ENCODE measurements around the gene LUC7L2.
A peak's percentile ranks its signal among the peaks of the same experiment; 100 is the strongest.
"Not testable (repeated sequence)": the region's sequence is repeated elsewhere in the genome, so short reads cannot be mapped to it uniquely, and the experiment has no call there.

The LUC7L2 gene

DNA sequence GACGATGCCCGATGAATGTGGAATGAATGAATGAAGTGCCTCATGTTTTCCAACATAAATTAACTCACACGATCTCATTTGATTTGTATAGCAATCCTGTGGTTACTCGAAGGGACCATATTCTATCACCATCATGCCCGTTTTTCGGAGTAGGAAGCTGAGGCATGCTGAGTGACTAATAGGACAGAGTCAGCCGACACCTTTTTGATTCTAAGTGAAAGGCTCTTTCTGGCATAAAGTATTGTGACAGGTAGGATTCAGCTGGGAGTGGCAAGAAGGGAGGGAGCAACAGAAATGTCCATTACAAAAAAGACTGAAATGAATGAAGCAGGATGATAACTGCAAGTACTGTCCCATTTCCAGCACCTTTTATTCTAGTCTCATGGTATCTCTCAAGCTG is 68.1 kb downstream of the LUC7L2 start:
- no peak for TF ChIP-seq CTCF (IDR thresholded peaks at IDR 0.05; ENCODE audit: control insufficient read depth, extremely low read depth, insufficient read depth)
- H3K4me3 ChIP-seq (ENCODE audit: low read depth, low read length), result no peak overlapping the region
- no peak for DNase-seq (ENCODE audit: low read depth)

- not testable (repeated sequence) for H3K4me3 ChIP-seq (ENCODE audit: low read depth, low read length); DNase-seq (ENCODE audit: low read depth)
These were observed 70.0 kb downstream of the LUC7L2 start for GRCh38 chr7:139429735-139430134.

DNA sequence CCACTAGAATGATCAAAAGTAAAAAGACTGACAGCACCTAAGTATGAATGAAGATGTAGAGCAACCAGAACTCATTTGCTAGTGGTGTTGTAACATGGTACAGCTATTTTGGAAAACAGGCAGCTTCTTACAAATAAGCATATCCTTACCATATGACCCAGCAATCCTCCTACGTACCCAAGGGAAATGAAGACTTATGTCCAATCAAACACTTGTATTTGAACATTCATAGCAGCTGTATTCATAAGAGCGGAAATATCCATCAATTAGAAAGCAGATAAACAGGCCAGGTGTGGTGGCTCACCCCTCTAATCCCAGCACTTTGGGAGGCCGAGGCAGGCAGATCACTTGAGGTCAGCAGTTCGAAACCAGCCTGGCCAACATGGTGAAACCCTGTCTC is 70.7 kb downstream of the LUC7L2 start:
- no peak for TF ChIP-seq CTCF (IDR thresholded peaks at IDR 0.05; ENCODE audit: control insufficient read depth, extremely low read depth, insufficient read depth)
- DNase-seq (ENCODE audit: low read depth), result no peak
- no peak overlapping the region for H3K4me3 ChIP-seq (ENCODE audit: low read depth, low read length)

- no peak overlapping the region for H3K4me3 ChIP-seq (ENCODE audit: low read depth, low read length)
- no peak for TF ChIP-seq CTCF (IDR thresholded peaks at IDR 0.05; ENCODE audit: control insufficient read depth, extremely low read depth, insufficient read depth)
- DNase-seq (ENCODE audit: low read depth), result peak; percentile 92
These were observed 71.3 kb downstream of the LUC7L2 start for GRCh38 chr7:139431010-139431409.

DNA sequence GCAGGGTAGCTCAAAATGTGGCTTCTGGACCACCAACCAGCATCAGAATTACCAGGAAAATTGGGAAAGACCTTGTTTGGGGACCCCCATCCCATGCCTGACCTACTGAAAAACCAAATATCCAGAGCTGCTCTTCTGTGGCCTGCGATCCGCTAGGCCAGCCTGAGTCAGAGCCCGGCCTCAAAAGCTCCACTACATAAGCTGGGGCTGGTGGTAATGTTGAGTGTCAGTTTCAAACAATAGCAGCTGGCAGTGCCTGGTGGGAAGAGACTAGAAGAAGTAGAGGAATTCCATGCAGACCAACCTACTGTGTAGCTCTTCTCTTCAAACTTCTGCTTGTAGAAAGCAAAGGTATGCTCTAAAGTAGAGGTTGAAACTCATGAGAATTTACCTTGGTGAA is 71.8 kb downstream of the LUC7L2 start:
- no peak for TF ChIP-seq CTCF (IDR thresholded peaks at IDR 0.05; ENCODE audit: control insufficient read depth, extremely low read depth, insufficient read depth)
- no peak for DNase-seq (ENCODE audit: low read depth)
- no peak overlapping the region for H3K4me3 ChIP-seq (ENCODE audit: low read depth, low read length)

DNA sequence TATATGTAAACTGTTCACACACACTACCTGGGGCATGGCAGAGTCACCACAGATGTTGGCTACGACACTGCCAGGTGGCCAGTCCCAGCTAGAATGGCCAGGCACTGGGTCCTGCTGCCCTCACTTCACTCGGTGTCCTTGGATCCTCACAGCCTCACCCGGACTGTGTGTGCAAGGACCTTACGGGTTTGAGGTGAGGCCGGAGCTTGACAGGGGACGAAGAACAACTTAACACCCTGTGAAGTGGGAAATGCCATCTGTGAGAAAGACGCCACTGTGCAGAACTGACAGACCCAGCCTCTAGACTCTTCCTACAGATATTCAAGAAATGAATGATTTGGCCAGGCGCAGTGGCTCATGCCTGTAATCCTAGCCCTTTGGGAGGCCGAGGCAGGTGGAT is 77.1 kb downstream of the LUC7L2 start:
- no peak for DNase-seq (ENCODE audit: low read depth)
- no peak for TF ChIP-seq CTCF (IDR thresholded peaks at IDR 0.05; ENCODE audit: control insufficient read depth, extremely low read depth, insufficient read depth)
- H3K4me3 ChIP-seq (ENCODE audit: low read depth, low read length), result no peak overlapping the region

- no peak for TF ChIP-seq CTCF (IDR thresholded peaks at IDR 0.05; ENCODE audit: control insufficient read depth, extremely low read depth, insufficient read depth)
- H3K4me3 ChIP-seq (ENCODE audit: low read depth, low read length), result no peak overlapping the region
- no peak for DNase-seq (ENCODE audit: low read depth)
These were observed 79.7 kb downstream of the LUC7L2 start for GRCh38 chr7:139439375-139439774.

GRCh38 chr7:139441961-139442360 is 82.3 kb downstream of the LUC7L2 start:
- TF ChIP-seq CTCF (IDR thresholded peaks at IDR 0.05; ENCODE audit: control insufficient read depth, extremely low read depth, insufficient read depth), result no peak
- DNase-seq (ENCODE audit: low read depth), result no peak
- no peak overlapping the region for H3K4me3 ChIP-seq (ENCODE audit: low read depth, low read length)

Measured in LNCaP clone FGC (cell line).